HG03064 (cell line): ENCODE results near the gene MORN5.

Experiments used
- ATAC-seq: cut with Tn5 transposase; IDR thresholded peaks from one replicate; pipeline ENCODE4 v1.9.1; 2021; ENCODE audit warnings: low read depth; ENCODE audit not compliant: unreplicated experiment

MORN5 gene

GRCh38 chr9:122226758-122227574 is 67.3 kb downstream of the MORN5 start:
- ATAC-seq, result no peak

GRCh38 chr9:122227575-122227900 is 67.8 kb downstream of the MORN5 start:
- ATAC-seq, result no peak

GRCh38 chr9:122228191-122228567 is 68.5 kb downstream of the MORN5 start:
- no peak for ATAC-seq

DNA sequence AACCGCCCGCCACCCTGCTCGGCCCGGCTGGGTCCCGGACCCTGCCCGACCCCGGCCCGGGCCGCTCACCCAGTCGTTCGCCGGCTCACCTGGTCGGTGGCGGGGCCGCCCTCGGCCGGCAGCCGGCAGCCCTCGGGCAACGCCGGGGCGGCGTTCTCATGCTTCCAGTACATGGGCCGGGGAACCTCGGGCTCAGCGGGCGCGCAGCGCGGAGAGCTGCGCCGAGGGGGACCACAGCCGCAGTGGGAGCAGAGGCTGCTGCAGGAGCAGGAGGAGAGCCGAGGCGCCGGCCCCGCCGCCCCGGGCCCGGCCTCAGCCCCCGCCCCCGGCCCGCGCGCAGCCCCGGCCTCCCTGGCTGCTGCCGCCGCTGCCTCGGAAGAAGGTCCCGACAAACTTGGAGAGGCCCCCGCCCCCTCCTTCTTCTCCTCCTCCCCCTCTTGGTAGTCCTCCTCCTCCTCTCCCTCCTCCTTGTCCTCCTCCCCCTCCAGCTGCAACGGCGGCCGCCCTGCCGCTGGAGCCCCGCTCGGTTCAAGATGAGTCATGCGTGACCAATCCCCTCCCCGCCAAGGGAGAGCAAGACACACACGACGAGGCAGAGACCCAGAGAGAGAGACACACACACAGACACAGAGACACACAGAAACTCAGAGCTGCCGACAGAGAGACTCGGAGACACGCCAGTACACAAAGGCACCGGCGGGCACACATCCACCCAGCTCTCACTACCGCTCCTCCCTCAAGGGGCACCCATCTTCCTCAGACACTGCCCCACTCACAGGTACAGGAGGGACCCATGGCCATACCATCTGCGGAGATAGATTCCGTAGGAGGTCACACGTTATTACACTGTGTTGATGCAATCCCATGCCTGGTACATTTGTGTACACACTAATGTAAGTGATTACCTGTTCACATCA is 69.1 kb downstream of the MORN5 start, which contains the start of gene LHX6:
LHX6 (minus strand) TSS at position 390 of the 917 bp plus-strand sequence; CDS start at position 173, 217 bp downstream.
- ATAC-seq, result no peak

- no peak for ATAC-seq
These were observed 69.8 kb downstream of the MORN5 start for GRCh38 chr9:122229485-122229837.

- no peak for ATAC-seq
These were observed 73.1 kb downstream of the MORN5 start for GRCh38 chr9:122232796-122233306.

- no peak for ATAC-seq
These were observed 74.5 kb downstream of the MORN5 start for GRCh38 chr9:122234022-122234748.

DNA sequence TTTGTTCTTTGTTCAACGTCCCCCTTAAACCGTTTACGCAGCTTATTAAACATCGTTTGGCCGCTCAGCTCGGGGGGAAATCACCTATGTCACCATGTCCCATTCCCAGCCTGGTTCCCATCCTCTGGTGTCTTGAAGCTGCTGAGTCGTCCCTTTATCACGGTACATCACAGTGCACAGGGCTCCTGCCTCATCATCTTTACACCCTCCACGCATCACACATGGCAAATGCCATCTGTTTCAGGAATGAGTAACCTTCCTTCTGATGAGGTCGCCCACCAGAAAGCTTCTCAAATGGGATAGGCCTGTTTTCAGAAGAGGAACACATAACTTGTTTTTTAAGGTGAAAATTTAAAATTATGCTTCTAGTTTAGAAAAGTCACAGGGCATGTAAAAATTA is 77.0 kb downstream of the MORN5 start:
- ATAC-seq, result no peak

DNA sequence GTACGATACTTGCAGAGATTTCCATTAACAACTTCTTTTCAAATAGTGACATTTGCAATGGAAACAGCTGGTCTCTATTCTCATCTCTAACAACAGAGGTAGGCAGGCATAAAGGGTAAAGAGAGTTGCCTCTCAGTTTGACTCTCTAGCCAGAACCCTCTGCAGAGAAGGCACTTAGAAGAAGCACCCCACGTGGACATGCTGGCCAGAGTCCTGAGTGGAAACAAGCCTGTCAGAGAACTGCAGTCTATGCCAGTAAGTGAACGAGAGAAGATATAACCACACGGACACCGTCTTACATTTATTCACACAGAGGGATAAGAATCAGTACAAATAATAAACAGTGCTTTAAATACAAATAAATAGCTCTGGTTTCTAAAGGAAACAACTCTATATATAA is 80.0 kb downstream of the MORN5 start:
- no peak for ATAC-seq

GRCh38 chr9:122244349-122244748 is 84.6 kb downstream of the MORN5 start:
- no peak for ATAC-seq

DNA sequence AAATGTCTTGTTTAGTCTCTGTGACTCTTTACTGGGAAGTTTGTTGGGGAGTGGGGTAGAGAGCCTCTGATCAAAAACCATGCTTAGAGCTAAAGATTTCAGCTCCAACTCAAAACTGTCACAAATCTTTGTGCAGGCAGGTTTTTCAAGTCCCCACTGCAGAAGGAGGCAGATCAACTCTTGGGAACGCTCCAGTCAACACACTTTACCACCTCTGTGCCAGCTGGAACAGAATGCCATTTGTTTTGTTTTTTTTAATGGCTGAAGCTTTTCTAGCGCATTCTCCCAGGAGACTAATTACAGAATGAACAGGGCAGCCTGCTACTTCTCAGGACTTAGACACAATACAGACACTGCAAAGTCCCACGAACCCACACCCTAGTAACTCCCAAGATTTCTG is 87.0 kb downstream of the MORN5 start:
- ATAC-seq, result no peak

DNA sequence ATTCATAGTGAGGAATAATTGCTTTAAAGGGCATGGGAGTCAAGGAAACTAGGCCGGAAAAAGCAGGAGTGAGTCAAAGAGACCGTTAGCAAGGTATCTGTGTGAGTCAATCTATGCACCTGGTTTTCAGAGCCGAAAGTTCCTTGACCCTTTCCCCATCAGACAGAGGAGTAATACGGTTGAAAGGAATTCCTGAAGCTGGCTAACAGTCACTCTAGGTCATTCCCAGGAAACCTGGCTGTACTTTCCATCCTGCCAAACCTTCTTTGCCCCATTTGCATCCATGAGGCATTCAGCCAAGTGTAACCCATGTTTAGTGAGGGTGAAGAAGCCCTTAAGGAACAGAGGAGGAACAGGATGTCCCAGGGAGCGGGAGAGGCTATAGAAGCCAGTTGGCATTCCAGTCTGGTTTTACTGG is 88.7 kb downstream of the MORN5 start:
- ATAC-seq, result no peak
